Erythroblast (primary cell): ENCODE results near the gene TNS1.

Experiments
- GATA1 ChIP-seq: IDR thresholded peaks from 2 replicates; pipeline ENCODE4 v1.6.1; 2011; ENCODE audit warnings: low read depth, mild to moderate bottlenecking, control low read depth, low read length, moderate library complexity
- POLR2A ChIP-seq: IDR thresholded peaks from 2 replicates; pipeline ENCODE4 v1.6.1; 2011; ENCODE audit warnings: mild to moderate bottlenecking, low read length

DNA sequence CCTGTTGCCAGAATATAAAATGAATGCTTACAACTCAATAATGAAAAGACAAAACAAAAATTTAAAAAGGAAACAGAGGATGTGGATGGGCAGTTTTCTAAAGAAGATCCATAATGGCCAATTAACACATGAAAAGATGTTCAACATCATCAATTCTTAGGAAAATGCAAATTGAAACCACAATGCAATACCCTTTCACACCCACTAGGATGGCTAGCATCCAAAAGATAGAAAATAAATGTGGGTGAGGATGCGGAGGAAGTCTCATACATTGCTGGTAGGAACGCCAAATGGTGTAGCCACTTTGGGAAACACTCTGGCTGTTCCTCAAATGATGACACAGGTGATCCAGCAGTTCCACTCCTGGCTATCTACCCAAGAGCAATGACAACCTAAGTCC is 130.5 kb downstream of the TNS1 start:
- TF ChIP-seq POLR2A (no peak), GATA1 (no peak)
